GM12873 (cell line): ENCODE results near the gene NDUFS2.

ENCODE experiments used
- TF ChIP-seq, protein P1 (sequence below): IDR thresholded peaks from 2 replicates; pipeline ENCODE4 v1.5.1; 2012; ENCODE audit warnings: low read depth, mild to moderate bottlenecking, moderate library complexity, low read length, control low read depth; ENCODE audit not compliant: insufficient read depth; ENCODE audit errors: missing control alignments

The NDUFS2 gene

DNA sequence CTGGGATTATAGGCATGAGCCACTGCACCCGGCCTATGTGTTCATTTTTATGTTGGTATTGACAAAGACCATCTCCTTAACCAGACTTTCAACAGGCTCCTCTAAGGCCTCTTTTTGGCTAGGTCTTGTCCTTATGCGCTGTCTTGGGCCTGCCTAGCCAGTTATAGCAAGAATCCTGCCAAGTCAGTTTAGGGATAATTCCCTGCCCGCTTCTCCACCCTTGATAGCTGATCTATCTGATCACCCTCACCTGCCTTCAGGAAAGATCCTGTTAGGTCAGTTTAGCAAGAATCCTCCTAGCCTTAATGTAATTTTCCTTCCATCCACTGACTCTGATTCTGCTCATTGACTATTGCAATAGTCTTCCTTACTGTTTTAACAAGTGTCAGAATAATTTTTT, 22.5 kb upstream of the NDUFS2 start:
- TF ChIP-seq, protein P1, sequence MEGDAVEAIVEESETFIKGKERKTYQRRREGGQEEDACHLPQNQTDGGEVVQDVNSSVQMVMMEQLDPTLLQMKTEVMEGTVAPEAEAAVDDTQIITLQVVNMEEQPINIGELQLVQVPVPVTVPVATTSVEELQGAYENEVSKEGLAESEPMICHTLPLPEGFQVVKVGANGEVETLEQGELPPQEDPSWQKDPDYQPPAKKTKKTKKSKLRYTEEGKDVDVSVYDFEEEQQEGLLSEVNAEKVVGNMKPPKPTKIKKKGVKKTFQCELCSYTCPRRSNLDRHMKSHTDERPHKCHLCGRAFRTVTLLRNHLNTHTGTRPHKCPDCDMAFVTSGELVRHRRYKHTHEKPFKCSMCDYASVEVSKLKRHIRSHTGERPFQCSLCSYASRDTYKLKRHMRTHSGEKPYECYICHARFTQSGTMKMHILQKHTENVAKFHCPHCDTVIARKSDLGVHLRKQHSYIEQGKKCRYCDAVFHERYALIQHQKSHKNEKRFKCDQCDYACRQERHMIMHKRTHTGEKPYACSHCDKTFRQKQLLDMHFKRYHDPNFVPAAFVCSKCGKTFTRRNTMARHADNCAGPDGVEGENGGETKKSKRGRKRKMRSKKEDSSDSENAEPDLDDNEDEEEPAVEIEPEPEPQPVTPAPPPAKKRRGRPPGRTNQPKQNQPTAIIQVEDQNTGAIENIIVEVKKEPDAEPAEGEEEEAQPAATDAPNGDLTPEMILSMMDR, result no peak

DNA sequence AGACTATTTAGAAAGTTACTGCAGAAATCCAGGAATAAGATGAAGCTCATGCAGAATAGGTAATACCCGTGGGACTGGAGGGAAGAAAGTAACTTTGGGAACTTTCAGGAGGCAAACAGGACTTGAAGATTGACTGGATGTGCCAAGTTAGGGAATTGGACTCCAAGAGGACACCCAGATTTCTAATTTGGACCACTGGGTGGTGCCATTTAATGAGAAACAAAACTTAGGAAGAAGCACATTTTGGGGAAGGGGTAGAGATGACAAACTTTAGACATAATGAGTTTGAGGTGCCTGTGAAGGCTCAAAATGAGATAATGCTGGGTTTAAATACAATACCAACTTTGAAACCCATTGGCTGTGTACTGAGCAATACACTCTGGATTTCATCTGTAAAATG, 21.5 kb upstream of the NDUFS2 start:
- TF ChIP-seq, protein P1, result peak; percentile 41

DNA sequence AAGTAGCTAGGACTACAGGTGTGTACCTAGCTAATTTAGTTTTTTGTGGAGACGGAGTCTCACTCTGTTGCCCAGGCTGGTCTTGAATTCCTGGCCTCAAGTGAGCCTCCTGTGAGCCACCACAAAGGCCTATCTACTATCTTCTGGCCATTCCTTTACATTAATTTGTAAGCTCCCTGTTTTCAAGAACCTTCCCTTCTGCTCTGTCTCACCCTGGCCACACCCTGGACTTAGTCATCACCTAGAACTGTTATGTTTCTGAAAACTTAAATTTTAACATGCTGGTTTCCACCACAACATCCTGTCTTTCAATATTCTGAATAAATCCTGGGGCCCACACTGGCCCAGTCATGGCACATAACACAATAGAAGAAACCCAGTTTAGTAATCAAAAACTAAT, 20.0 kb upstream of the NDUFS2 start:
- TF ChIP-seq, protein P1, result no peak

DNA sequence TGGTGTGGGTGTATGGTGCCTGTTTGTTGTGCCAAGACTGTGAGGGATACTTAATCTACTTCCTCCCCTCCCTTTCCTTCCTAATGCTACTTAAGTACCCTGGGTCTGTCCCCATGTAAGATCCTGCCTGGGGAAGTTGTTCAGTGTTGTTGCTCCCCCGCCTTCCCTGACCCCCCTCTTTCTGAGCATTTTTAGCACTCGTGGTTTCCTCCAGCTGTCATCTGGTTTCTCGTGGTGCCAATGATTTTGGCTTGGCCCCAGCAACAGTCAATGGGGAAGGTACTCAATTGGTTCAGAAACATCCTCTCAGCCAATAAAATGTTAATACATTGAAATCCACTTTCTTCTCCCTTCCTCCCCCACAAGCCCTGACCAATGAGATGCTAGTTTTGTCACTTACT, 16.9 kb upstream of the NDUFS2 start:
- TF ChIP-seq, protein P1, result no peak

DNA sequence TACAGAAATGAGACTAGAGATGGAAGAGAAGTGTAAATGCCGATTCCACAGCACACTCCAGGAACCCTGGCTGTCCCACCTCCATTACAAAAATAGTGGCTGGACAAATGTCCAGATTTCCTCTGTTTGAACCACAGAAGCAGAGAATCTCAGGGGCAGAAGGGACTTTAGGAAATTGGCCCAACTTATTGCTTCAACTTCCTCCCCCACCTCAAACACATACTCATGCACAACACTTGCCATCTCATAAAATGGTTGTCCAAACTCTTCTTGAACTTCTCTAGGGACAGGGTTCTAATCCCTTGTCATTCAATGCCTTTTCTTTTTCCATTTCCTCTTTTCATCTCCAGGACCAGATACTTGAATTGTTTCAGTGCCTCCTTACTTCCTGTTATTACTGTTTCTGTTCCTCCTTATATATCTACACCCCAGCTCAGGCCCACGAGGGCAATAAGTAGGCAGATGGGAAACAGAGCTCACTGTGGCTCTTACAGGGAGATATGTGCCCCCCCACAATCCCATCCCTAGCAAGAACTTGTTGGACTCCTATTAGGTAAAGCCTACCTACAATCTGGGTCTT, 16.3 kb upstream of the NDUFS2 start:
- TF ChIP-seq, protein P1, result no peak

DNA sequence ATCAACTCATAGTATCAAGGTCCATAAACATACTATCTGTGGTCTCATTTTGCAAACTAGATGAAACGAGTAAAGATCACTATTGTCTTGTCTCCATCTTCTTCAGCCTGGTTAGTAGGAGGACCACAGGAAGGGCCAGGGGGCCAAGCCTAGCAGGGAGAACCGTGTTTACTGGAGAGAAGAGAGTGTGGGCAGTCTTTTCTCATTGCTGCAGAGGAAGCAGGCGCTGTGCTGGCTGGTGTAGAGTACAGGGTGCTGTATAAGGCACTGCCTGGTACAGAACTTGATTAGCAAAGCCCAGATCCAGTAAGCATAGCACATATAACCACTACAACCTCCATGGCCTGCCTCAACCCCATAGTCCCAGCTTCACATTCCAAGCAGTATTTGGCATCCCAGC, 14.9 kb upstream of the NDUFS2 start:
- TF ChIP-seq, protein P1, result no peak

DNA sequence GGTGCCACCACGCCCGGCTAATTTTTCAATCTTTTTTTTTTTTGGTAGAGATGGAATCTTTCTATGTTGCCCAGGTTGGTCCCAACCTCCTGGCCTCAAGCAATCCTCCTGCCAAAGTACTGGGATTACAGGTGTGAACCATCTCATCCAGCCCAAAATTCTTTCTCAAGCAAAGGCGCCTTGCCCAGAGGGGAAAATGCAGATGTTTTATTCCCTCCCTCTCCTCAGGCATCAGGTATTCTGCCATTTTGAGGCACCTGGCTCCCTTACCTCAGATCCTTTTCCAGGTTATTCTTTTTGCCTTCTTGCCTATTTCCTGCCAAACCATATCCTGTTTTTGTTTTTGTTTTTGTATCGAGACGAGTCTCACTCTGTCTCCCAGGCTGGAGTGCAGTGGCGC, 13.8 kb upstream of the NDUFS2 start:
- TF ChIP-seq, protein P1, result no peak
